ENCODE measurements around the gene DUSP28.

DUSP28 gene, protein sequence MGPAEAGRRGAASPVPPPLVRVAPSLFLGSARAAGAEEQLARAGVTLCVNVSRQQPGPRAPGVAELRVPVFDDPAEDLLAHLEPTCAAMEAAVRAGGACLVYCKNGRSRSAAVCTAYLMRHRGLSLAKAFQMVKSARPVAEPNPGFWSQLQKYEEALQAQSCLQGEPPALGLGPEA

DNA sequence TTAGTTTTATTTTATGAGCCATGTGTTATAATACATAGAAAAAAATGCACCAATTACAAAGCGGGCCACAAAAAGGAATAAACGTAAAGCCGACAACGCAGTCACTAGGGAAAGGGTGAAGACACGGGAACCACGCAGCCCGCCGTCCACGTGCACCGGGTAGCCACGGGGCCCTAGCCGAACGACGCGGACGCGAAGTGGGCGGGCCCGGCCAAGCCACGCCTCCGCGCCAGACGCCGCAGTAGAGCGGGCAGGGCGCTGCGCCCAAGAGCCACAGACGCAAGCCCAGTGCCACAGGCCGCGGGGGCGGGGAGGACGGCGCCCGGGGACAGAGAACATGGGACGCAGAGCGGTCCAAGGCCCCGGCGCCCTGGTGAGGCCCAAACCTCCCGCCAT is at the start of gene DUSP28:
Gene DUSP28 (plus strand): TSS at position 274 of the 396 bp plus-strand sequence. CDS start 328 bp downstream, outside the sequence.
- peak; percentile 66 for DNase-seq (ENCODE audit: low read depth)

DNA sequence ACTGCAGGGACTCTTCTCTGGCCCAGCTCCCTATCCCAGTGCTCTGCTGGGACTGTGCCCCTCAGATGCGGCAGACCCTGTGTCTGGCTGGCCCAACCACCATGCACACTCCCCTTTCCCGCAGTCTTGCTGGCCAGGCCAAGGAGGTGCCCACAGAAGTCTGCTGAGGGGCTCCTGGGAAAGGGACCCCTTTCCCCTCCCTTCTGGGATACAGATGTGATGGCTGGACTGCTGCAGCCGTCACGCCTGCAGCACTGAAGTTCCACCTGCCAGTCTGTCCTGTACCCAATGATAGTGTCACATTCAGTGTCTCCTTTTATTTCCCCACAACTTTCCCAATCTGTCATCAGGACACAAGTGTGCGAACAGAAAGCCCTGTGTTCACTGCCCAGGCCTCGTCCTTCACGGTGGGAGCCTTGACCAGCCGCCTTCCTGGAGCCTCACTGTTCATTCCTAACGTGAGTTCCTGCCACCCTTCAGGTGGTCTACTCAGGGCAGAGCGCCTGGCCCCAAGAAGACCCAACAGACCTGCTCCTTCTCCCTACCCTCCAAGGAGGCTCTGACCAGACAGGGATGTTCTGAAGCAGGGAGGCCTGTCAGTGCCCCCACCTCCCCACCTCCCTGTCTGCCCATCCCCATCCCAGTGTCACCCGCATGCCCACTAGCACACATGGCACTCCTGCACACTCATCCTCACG is 49.5 kb upstream of the DUSP28 start:
- no peak for DNase-seq (ENCODE audit: low read depth)
- TF ChIP-seq, protein P1, sequence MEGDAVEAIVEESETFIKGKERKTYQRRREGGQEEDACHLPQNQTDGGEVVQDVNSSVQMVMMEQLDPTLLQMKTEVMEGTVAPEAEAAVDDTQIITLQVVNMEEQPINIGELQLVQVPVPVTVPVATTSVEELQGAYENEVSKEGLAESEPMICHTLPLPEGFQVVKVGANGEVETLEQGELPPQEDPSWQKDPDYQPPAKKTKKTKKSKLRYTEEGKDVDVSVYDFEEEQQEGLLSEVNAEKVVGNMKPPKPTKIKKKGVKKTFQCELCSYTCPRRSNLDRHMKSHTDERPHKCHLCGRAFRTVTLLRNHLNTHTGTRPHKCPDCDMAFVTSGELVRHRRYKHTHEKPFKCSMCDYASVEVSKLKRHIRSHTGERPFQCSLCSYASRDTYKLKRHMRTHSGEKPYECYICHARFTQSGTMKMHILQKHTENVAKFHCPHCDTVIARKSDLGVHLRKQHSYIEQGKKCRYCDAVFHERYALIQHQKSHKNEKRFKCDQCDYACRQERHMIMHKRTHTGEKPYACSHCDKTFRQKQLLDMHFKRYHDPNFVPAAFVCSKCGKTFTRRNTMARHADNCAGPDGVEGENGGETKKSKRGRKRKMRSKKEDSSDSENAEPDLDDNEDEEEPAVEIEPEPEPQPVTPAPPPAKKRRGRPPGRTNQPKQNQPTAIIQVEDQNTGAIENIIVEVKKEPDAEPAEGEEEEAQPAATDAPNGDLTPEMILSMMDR (IDR thresholded peaks at IDR 0.05; ENCODE audit: low read depth, low read length, missing control alignments), result no peak
- H3K4me3 ChIP-seq (ENCODE audit: low read depth, low read length), result no peak overlapping the region

More for the DNA sequence above, at the start of gene DUSP28:
- H3K4me3 ChIP-seq (ENCODE audit: low read depth, low read length), result peak within 1 kb of the TSS; percentile 74
- TF ChIP-seq, protein P1 (IDR thresholded peaks at IDR 0.05; ENCODE audit: low read depth, low read length, missing control alignments), result no peak

DNA sequence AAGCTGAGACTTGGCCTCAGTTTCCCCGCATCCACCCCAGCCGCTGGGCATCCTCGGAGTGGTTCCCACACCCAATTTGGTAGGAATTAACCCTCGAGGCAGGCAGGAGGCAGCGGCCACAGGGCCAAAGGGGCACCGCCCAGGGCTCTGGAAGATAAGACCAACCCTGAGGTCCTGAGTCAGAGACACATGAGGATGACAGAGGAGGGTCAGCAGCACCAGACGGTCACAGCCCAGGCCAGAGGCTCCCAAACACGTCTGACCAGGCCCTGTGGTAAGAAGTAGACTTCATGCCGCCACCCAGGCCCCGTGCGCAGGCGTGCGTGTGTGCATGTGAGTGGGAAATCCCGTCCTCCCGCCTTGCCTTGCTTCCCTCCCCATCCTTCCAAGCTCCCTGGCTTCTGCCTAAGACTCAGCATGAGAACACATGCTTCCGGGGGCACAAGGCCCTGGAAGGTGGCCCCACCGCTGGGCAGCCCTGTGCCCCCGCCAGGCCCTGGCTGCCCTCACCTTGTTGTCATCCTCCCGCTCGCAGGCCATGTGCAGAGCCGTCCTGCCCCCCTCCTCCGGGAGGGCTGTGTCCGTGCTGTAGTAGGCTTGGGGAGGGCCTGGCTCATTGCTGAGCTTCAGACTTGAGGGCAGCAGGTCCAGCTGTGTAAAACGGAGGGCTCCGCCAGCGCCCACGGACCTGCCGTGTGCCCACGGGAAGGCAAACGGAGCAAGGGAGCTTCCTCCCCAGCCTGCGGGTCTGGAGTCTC is 48.6 kb upstream of the DUSP28 start:
- no peak overlapping the region for H3K4me3 ChIP-seq (ENCODE audit: low read depth, low read length)
- no peak for DNase-seq (ENCODE audit: low read depth)
- TF ChIP-seq, protein P1 (IDR thresholded peaks at IDR 0.05; ENCODE audit: low read depth, low read length, missing control alignments), result no peak

- H3K4me3 ChIP-seq (ENCODE audit: low read depth, low read length), result no peak overlapping the region
- no peak for DNase-seq (ENCODE audit: low read depth)
- TF ChIP-seq, protein P1 (IDR thresholded peaks at IDR 0.05; ENCODE audit: low read depth, low read length, missing control alignments), result no peak
Observed at GRCh38 chr2:240512109-240512485, 48.1 kb upstream of the DUSP28 start.

DNA sequence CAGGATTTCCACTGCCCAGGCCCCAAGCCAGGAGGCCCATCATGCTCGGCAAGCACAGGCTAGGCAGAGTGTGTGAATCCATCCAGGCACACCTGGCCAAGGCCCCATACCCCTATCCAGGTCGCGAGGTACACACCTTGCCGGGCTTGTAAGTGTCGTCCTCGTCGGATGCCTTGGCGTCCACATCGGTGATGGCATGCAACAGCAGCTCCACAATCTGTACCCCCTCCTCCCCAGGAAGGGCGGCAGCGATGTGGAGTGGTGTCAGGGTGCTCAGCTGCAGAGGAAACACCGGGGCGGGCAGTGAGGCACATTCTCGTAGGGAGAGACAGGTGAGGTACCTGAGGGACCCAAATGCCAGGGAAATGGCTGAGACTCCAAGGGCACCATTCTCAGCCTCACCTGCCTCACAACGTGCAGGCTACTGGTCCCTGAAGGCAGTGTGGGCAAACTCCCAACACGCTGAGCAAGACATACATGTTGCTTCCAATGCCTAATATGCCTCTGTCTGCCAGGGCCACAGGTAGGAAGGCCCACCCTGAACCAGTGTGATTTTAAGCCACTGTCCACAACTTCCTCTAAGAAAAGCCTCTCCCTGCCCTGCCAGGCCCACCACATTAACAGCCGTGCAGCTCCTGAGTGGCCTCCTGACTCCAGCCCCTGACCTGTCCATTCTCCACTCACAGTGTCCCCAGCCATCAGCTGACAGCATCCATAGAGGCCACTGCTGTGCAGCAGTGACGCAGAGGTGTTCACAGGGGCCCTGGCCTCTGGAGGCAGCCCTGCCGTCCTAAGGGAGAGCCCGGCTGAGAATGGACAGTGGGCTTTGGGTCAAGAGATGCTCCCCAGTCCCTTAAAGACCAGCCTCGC is 47.3 kb upstream of the DUSP28 start:
- TF ChIP-seq, protein P1 (IDR thresholded peaks at IDR 0.05; ENCODE audit: low read depth, low read length, missing control alignments), result no peak
- DNase-seq (ENCODE audit: low read depth), result no peak
- H3K4me3 ChIP-seq (ENCODE audit: low read depth, low read length), result no peak overlapping the region

GRCh38 chr2:240513549-240514287 is 46.4 kb upstream of the DUSP28 start:
- H3K4me3 ChIP-seq (ENCODE audit: low read depth, low read length), result no peak overlapping the region
- TF ChIP-seq, protein P1 (IDR thresholded peaks at IDR 0.05; ENCODE audit: low read depth, low read length, missing control alignments), result peak; percentile 95
- peak; percentile 66 for DNase-seq (ENCODE audit: low read depth)

Data from GM12864 (cell line).